OCI-LY1 (cell line): ENCODE measurements around the gene TGFB3.

Experiments
- H2AFZ ChIP-seq: fragments of 200-600 bp; sonication (generic), shearing (Covaris generic); 2 replicates; pipeline ENCODE4 v1.6.0; 2014; ENCODE audit warnings: antibody characterized with exemption, mild to moderate bottlenecking, low read length
- H3F3A ChIP-seq: fragments of 200-600 bp; sonication (generic), shearing (Covaris generic); 2 replicates; pipeline ENCODE4 v1.6.0; 2014; ENCODE audit warnings: mild to moderate bottlenecking, antibody characterized with exemption, low read length, moderate library complexity; ENCODE audit not compliant: insufficient read depth
- H3K27ac ChIP-seq: fragments of 200-600 bp; sonication (generic); 2 replicates; pipeline ENCODE4 v1.5.1; 2014; ENCODE audit warnings: low read length, mixed run types, mild to moderate bottlenecking, low read depth; ENCODE audit not compliant: poor library complexity, severe bottlenecking
- H3K27me3 ChIP-seq: fragments of 200-600 bp; sonication (generic); 2 replicates; pipeline ENCODE4 v1.6.0; 2014; ENCODE audit warnings: antibody characterized with exemption, mild to moderate bottlenecking, low read length, moderate library complexity; ENCODE audit not compliant: insufficient read depth
- H3K36me3 ChIP-seq: fragments of 200-600 bp; sonication (generic); 2 replicates; pipeline ENCODE4 v1.6.1; 2014; ENCODE audit warnings: mild to moderate bottlenecking, antibody characterized with exemption, low read length, moderate library complexity, mixed read lengths; ENCODE audit not compliant: insufficient read depth
- H3K4me1 ChIP-seq: fragments of 200-600 bp; sonication (generic); 2 replicates; pipeline ENCODE4 v1.5.1; 2014; ENCODE audit warnings: mild to moderate bottlenecking, low read length, moderate library complexity; ENCODE audit not compliant: insufficient read depth, severe bottlenecking
- H3K4me2 ChIP-seq: fragments of 200-600 bp; sonication (generic), shearing (Covaris generic); 2 replicates; pipeline ENCODE4 v1.6.1; 2014; ENCODE audit warnings: low read length
- H3K4me3 ChIP-seq: fragments of 200-600 bp; sonication (generic); 2 replicates; pipeline ENCODE4 v1.5.1; 2014; ENCODE audit warnings: low read length, low read depth, mild to moderate bottlenecking, mixed read lengths; ENCODE audit not compliant: poor library complexity, severe bottlenecking
- H3K79me2 ChIP-seq: fragments of 200-600 bp; shearing (Covaris generic); 2 replicates; pipeline ENCODE4 v1.6.1; 2016; ENCODE audit warnings: mixed run types, low read length, mixed read lengths; ENCODE audit not compliant: insufficient read depth
- H3K9ac ChIP-seq: fragments of 200-600 bp; sonication (generic), shearing (Covaris generic); 2 replicates; pipeline ENCODE4 v1.6.1; 2014; ENCODE audit warnings: mild to moderate bottlenecking, low read length, mixed read lengths
- H3K9me2 ChIP-seq: fragments of 200-600 bp; sonication (generic), shearing (Covaris generic); 2 replicates; pipeline ENCODE4 v1.6.1; 2014; ENCODE audit warnings: low read depth, mild to moderate bottlenecking, low read length, mixed read lengths
- H3K9me3 ChIP-seq: fragments of 200-600 bp; shearing (Covaris generic); 2 replicates; pipeline ENCODE4 v1.6.1; 2014; ENCODE audit warnings: low read length, mixed read lengths
- H4K20me1 ChIP-seq: fragments of 200-600 bp; sonication (generic), shearing (Covaris generic); 2 replicates; pipeline ENCODE4 v1.6.0; 2016; ENCODE audit warnings: mild to moderate bottlenecking, low read length; ENCODE audit not compliant: insufficient read depth
- CTCF ChIP-seq: fragments of 200-600 bp; sonication (generic), shearing (Covaris generic); IDR thresholded peaks from 2 replicates; pipeline ENCODE4 v1.5.1; 2017; ENCODE audit warnings: mild to moderate bottlenecking, antibody characterized with exemption, low read length, moderate library complexity, mixed read lengths
- EZH2 ChIP-seq: fragments of 200-600 bp; sonication (generic), shearing (Covaris generic); IDR thresholded peaks from 2 replicates; pipeline ENCODE4 v1.8.0; 2017; ENCODE audit warnings: borderline replicate concordance, mixed run types, mild to moderate bottlenecking, antibody characterized with exemption, low read length, moderate library complexity, mixed read lengths

Gene TGFB3

DNA sequence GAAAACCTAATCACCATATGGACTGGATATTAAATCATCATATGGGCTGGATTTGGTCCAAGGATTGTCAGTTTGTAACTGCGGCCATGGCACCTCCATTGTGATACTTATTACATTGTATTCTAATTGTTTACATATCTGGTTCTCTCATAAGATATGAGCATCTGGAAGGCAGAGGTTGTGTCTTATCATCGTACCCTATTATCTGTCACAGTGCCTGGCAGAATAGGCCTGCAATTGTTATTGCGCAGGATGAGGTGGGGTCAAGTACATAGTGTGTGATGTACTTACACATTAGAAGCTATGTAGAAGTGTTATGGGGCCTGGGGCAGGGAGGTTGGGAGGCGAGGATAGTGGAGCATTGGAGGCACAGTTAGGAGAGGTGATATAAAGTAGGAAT, 8.5 kb upstream of the TGFB3 start:
- Histone ChIP-seq H3K27me3 (no peaks in the 10 kb centered on the region), H3F3A (no peaks in the 10 kb centered on the region), H3K79me2 (no peaks in the 10 kb centered on the region), H4K20me1 (no peaks in the 10 kb centered on the region), H3K4me2 (no peak overlapping the region), H3K9ac (no peak overlapping the region), H3K4me1 (peaks cover 18% of the 10 kb centered on the region), H3K9me3 (no peaks in the 10 kb centered on the region), H3K27ac (no peak overlapping the region), H3K4me3 (no peak overlapping the region), H3K36me3 (no peaks in the 10 kb centered on the region), H2AFZ (no peak overlapping the region), H3K9me2 (no peaks in the 10 kb centered on the region)
- TF ChIP-seq CTCF, result no peak
- no peak for TF ChIP-seq EZH2

DNA sequence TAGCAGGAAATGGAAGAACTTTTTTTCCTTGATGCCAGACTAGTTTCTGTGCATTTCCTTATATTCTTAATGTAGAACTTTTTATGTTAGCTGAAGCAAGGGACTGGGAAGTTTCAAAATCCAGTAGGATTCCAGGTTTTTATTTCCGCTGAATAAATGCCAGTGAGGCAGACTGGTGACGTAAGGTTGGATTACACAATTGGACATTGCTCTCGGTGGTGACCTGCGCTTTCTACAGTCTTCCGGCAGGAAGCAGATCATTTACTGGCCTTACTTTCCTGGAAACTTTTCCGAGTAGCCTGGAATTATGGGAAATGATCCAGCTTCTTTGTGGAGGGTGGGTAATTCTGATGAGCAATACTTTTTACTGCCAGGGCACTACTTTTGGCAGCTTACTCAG, 7.3 kb upstream of the TGFB3 start:
- Histone ChIP-seq H2AFZ (no peak overlapping the region), H3K4me2 (no peak overlapping the region), H3F3A (no peaks in the 10 kb centered on the region), H3K9me2 (no peaks in the 10 kb centered on the region), H3K9ac (no peak overlapping the region), H3K9me3 (no peaks in the 10 kb centered on the region), H4K20me1 (no peaks in the 10 kb centered on the region), H3K79me2 (no peaks in the 10 kb centered on the region), H3K4me1 (peaks cover 19% of the 10 kb centered on the region), H3K27me3 (no peaks in the 10 kb centered on the region), H3K4me3 (no peak overlapping the region), H3K27ac (no peak overlapping the region), H3K36me3 (no peaks in the 10 kb centered on the region)
- TF ChIP-seq EZH2 (no peak), CTCF (no peak)

- no peaks in the 10 kb centered on the region for H3F3A ChIP-seq
Observed at GRCh38 chr14:75987201-75987970, 5.6 kb upstream of the TGFB3 start.

More at GRCh38 chr14:75987201-75987970, 5.6 kb upstream of the TGFB3 start:
- TF ChIP-seq CTCF, result no peak
- no peak for TF ChIP-seq EZH2
- Histone ChIP-seq H3K4me1 (peaks cover 16% of the 10 kb centered on the region), H3K9me2 (no peaks in the 10 kb centered on the region), H3K4me2 (no peak overlapping the region), H3K4me3 (no peak overlapping the region), H2AFZ (no peak overlapping the region), H3K36me3 (no peaks in the 10 kb centered on the region), H3K9me3 (no peaks in the 10 kb centered on the region), H3K27me3 (no peaks in the 10 kb centered on the region), H3K9ac (no peak overlapping the region), H4K20me1 (no peaks in the 10 kb centered on the region), H3K79me2 (no peaks in the 10 kb centered on the region), H3K27ac (no peak overlapping the region)
